SK-N-SH (cell line): ENCODE results near the gene UBTF. TPM values are rescaled to one million over a fixed set of nuclear protein-coding genes. Genes with fewer than 3 reads are reported as not detected.

Experiments
- CHD2 ChIP-seq: fragments of 150-350 bp; IDR thresholded peaks from 2 replicates; pipeline ENCODE4 v1.6.1; 2018; ENCODE audit warnings: low read length; ENCODE audit not compliant: partially characterized antibody
- ELF1 ChIP-seq: IDR thresholded peaks from 2 replicates; pipeline ENCODE4 v1.4.0; 2012
- EP300 ChIP-seq, 2 experiments: IDR thresholded peaks; 2 replicates each; pipeline versions ENCODE4 v1.4.0 to v1.6.1; 2012; ENCODE audit warnings: borderline replicate concordance in 1 of 2, low read depth in 1 of 2, low read length in 1 of 2
- EZH2phosphoT487 ChIP-seq: fragments of 200-600 bp; sonication (generic); IDR thresholded peaks from 2 replicates; pipeline ENCODE4 v1.6.1; 2017; ENCODE audit warnings: low read depth, mixed run types, mild to moderate bottlenecking, antibody characterized with exemption, moderate library complexity, borderline replicate concordance
- FOSL2 ChIP-seq: IDR thresholded peaks from 2 replicates; pipeline ENCODE4 v1.4.0; 2012; ENCODE audit warnings: low read depth, mild to moderate bottlenecking, moderate library complexity, borderline replicate concordance
- GABPA ChIP-seq: IDR thresholded peaks from 2 replicates; pipeline ENCODE4 v1.4.0; 2012; ENCODE audit warnings: low read depth, mild to moderate bottlenecking
- IRF3 ChIP-seq: fragments of 150-350 bp; IDR thresholded peaks from 2 replicates; pipeline ENCODE4 v1.6.1; 2016; ENCODE audit warnings: mild to moderate bottlenecking, low read depth, low read length
- JUND ChIP-seq: IDR thresholded peaks from 2 replicates; pipeline ENCODE4 v1.4.0; 2012
- MAX ChIP-seq: IDR thresholded peaks from 2 replicates; pipeline ENCODE4 v1.4.0; 2012; ENCODE audit warnings: low read depth
- MXI1 ChIP-seq: IDR thresholded peaks from 2 replicates; pipeline ENCODE4 v1.6.1; 2012; ENCODE audit warnings: mild to moderate bottlenecking, low read depth, low read length, improper control_type of control experiment
- NFIC ChIP-seq: IDR thresholded peaks from 2 replicates; pipeline ENCODE4 v1.4.0; 2012; ENCODE audit warnings: borderline replicate concordance
- PBX3 ChIP-seq: IDR thresholded peaks from 2 replicates; pipeline ENCODE4; 2012
- POLR2AphosphoS5 ChIP-seq: IDR thresholded peaks from 2 replicates; pipeline ENCODE4 v1.6.1; 2012; ENCODE audit warnings: low read depth, low read length
- RAD21 ChIP-seq: IDR thresholded peaks from 2 replicates; pipeline ENCODE4 v1.6.1; 2012; ENCODE audit warnings: mild to moderate bottlenecking, low read length
- RCOR1 ChIP-seq: fragments of 150-350 bp; IDR thresholded peaks from 2 replicates; pipeline ENCODE4 v1.6.1; 2017; ENCODE audit warnings: antibody characterized with exemption, low read length
- REST ChIP-seq: IDR thresholded peaks from 2 replicates; pipeline ENCODE4 v1.6.1; 2012; ENCODE audit warnings: mild to moderate bottlenecking, low read depth, low read length, moderate library complexity
- RFX5 ChIP-seq: IDR thresholded peaks from 2 replicates; pipeline ENCODE4 v1.6.1; 2012; ENCODE audit warnings: mild to moderate bottlenecking, improper control_type of control experiment, low read length
- RXRA ChIP-seq: IDR thresholded peaks from 2 replicates; pipeline ENCODE4 v1.4.0; 2012; ENCODE audit warnings: low read depth, mild to moderate bottlenecking, borderline replicate concordance
- SIN3A ChIP-seq: IDR thresholded peaks from 2 replicates; pipeline ENCODE4 v1.6.1; 2012; ENCODE audit warnings: low read depth, mild to moderate bottlenecking, low read length, moderate library complexity, borderline replicate concordance
- SMC3 ChIP-seq: IDR thresholded peaks from 2 replicates; pipeline ENCODE4 v1.6.1; 2012; ENCODE audit warnings: low read depth, low read length, improper control_type of control experiment
- TAF1 ChIP-seq: IDR thresholded peaks from 2 replicates; pipeline ENCODE4 v1.6.1; 2012; ENCODE audit warnings: low read depth, mild to moderate bottlenecking, low read length, moderate library complexity, borderline replicate concordance
- TCF12 ChIP-seq: IDR thresholded peaks from 2 replicates; pipeline ENCODE4 v1.4.0; 2012
- USF1 ChIP-seq: IDR thresholded peaks from 2 replicates; pipeline ENCODE4 v1.4.0; 2012; ENCODE audit warnings: low read depth, borderline replicate concordance
- USF2 ChIP-seq: fragments of 150-350 bp; IDR thresholded peaks from 2 replicates; pipeline ENCODE4 v1.6.1; 2017; ENCODE audit warnings: antibody characterized with exemption, low read length, low read depth, borderline replicate concordance
- polyA plus RNA-seq, 3 experiments: library from polyadenylated mRNA; depleted of rRNA; stranded (reverse); fragments of >200 nt; gene quantifications; 2 replicates each; pipeline ENCODE4 v1.2.3, GENCODE V29; 2012

UBTF gene
- polyA plus RNA-seq, 1 of the 3 experiments (the other 2 are of a cell fraction) = 37.2 TPM

GRCh38 chr17:44218344-44219107, 949 bp downstream of the UBTF start (continued):
- TF ChIP-seq REST (no peak), MAX (peak; percentile 67), POLR2AphosphoS5 (no peak; the same call in 1 of the 2 replicates), FOSL2 (no peak), SMC3 (peak; percentile 36), USF2 (no peak), RCOR1 (no peak), EZH2phosphoT487 (no peak), ELF1 (no peak), CHD2 (peak; percentile 60), SIN3A (peak; percentile 45; the same call in 1 of the 2 replicates), EP300 (IDR thresholded peaks at IDR 0.05; ENCODE audit: borderline replicate concordance in 1 of 2, low read depth in 1 of 2, low read length in 1 of 2) (no peak; a peak in 1 of 4 replicates), IRF3 (no peak), RXRA (no peak; the same call in 1 of the 2 replicates), NFIC (0 out of 2 replicates have a peak, but pooled peaks have one; percentile 50), GABPA (0 out of 2 replicates have a peak, but pooled peaks have one; percentile 15), TCF12 (no peak), JUND (no peak), USF1 (0 out of 2 replicates have a peak, but pooled peaks have one; percentile 10), PBX3 (no peak), RFX5 (no peak), MXI1 (peak; percentile 59), RAD21 (peak; percentile 44), TAF1 (no peak; the same call in 1 of the 2 replicates)
